ENCODE data around the gene MSL1. TPM values are rescaled to one million over a fixed set of nuclear protein-coding genes. Genes with fewer than 3 reads are reported as not detected.

MSL1 gene
- polyA plus RNA-seq, 1 donor, result 111 TPM

- DNase-seq (ENCODE audit: low read depth), result no peak
Observed at GRCh38 chr17:40174514-40174913, 52.7 kb downstream of the MSL1 start.

- no peak for DNase-seq (ENCODE audit: low read depth)
Observed at GRCh38 chr17:40175928-40176753, 54.4 kb downstream of the MSL1 start.

- no peak for DNase-seq (ENCODE audit: low read depth)
Observed at GRCh38 chr17:40176754-40177110, 55.0 kb downstream of the MSL1 start.

DNA sequence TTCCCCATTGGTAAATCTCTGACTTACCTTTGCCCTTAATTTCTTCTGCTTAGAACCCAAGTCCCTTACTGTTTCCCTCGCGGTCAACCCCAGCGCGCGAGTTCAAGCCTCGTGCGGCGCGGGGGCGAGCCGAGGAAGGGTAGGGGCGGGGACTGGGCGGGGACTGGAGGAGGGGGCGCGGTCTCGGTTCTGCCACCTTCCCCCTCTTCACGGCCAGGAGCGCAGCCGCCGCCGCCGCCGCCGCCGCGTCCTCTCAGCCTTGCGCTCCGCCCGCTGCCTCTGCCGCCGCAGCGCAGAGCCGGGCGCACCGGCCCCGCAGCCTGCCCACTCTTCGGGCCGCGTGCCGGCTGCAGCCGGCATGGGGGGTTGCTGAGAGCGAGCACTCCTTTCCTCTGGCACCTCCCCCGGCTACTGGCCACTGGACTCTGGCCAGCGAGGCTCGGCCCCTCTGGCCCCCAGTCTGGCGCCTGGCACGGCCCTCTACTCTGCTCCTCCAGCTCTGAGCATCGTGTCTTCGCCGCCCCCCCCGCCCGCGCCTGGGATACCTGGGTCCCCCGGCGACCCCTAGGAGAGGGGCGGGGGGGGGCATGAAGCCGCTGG lies 55.6 kb downstream of the MSL1 start, which contains the start of gene RAPGEFL1:
TSS of gene RAPGEFL1 (plus strand) at position 196 of the 600 bp plus-strand sequence. CDS start at position 588, 392 bp downstream.
- no peak for DNase-seq (ENCODE audit: low read depth)

DNA sequence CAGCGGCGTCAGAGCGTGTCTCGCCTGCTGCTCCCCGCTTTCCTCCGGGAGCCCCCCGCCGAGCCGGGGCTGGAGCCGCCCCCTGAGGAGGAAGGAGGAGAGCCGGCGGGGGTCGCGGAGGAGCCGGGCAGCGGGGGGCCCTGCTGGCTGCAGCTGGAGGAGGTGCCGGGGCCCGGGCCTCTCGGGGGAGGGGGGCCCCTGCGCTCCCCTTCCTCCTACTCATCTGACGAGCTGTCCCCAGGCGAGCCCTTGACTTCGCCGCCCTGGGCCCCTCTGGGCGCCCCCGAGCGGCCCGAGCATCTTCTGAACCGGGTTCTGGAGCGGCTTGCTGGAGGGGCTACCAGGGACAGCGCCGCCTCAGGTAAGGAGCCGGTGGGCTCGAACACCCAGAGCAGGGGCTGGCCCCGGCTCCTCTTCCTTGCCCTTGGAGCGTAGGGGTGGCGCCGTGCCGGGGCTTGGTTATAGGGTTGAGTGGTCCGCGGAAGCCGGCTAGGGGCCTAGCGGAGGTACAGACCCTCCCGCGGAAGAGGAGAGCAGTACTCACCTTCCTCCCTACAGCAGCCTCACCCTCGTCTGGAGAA lies 56.3 kb downstream of the MSL1 start:
- DNase-seq (ENCODE audit: low read depth), result no peak

GRCh38 chr17:40178660-40179059 lies 56.9 kb downstream of the MSL1 start:
- no peak for DNase-seq (ENCODE audit: low read depth)

DNA sequence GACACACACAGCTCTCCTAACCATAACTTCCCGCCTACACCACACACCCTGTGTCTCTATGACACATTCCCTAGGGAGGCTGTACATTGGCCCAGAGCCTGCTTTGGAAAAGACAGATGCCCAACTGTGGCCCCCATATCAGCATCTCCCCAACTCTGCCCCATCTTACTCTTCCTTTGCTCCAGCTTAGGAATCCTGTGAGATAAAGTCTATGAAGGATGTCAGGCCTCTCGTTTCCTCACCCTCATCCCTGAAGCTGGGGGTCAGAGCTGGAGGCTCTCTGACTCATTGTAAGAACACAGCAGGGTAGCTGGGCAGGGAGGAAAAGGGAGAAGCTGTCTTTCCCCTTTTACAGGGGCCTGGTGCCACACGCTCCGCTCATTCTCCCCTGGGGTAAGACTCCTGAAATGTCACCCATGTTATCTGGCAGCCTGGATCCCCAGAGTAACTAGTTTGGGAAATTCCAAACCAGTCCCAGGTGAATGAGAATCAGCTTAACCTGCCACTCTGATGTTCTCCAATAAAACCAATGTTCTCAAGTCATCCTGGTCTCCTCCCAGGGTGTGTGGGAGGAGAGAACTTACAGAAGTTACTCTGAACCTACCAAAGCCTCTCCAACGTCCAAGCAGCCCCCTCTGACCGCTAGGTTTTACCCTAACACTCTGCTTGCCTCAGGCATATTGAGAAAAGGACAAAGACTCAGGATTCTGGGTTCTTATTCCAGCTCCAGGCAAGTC lies 58.3 kb downstream of the MSL1 start:
- no peak for DNase-seq (ENCODE audit: low read depth)

DNA sequence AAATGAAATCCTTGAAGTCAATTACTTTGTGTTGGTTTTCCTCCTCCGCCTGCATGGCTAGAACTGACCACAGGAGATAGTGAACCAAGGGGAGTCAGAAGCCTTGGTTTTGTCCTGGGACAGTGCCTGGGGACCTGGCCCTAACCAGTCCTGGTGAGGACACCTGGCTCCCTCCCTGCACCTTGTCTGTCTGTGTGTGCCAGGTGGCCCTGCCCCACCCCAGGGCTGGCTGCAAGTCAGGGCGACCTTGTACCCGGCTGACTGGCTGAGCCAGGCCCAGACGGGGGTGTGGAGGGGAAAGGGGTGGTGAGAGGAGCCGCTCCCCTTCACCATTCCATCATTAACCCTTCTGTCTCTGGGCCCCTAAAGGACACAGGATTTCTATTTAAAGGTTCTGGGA lies 58.9 kb downstream of the MSL1 start:
- no peak for DNase-seq (ENCODE audit: low read depth)

- DNase-seq (ENCODE audit: low read depth), result no peak
Observed at GRCh38 chr17:40181205-40181604, 59.4 kb downstream of the MSL1 start.

- no peak for DNase-seq (ENCODE audit: low read depth)
Observed at GRCh38 chr17:40182606-40183005, 60.8 kb downstream of the MSL1 start.

Other genes starting within 250 kb of the MSL1 start
- gene GSDMB, start 203.3 kb upstream of the MSL1 start, polyA plus RNA-seq (ENCODE audit: insufficient read length), result 11.6 TPM
- 38.8 TPM for gene ORMDL3, start 194.4 kb upstream of the MSL1 start, polyA plus RNA-seq (ENCODE audit: insufficient read length)
- gene LRRC3C, start 194.2 kb upstream of the MSL1 start, polyA plus RNA-seq (ENCODE audit: insufficient read length), result not detected
- 0.16 TPM for gene GSDMA, start 159.0 kb upstream of the MSL1 start, polyA plus RNA-seq (ENCODE audit: insufficient read length)
- gene PSMD3, start 141.2 kb upstream of the MSL1 start, polyA plus RNA-seq (ENCODE audit: insufficient read length), result 92.0 TPM
- 0.14 TPM for gene CSF3, start 106.5 kb upstream of the MSL1 start, polyA plus RNA-seq (ENCODE audit: insufficient read length)
- gene MED24, start 67.6 kb upstream of the MSL1 start, polyA plus RNA-seq (ENCODE audit: insufficient read length), result 71.8 TPM
- gene THRA, start 59.0 kb upstream of the MSL1 start, polyA plus RNA-seq (ENCODE audit: insufficient read length), result 72.2 TPM
- gene NR1D1, start 21.4 kb upstream of the MSL1 start, polyA plus RNA-seq (ENCODE audit: insufficient read length), result 5.7 TPM
- gene CASC3, start 18.6 kb downstream of the MSL1 start, polyA plus RNA-seq (ENCODE audit: insufficient read length), result 55.5 TPM
- 8.6 TPM for gene RAPGEFL1, start 55.5 kb downstream of the MSL1 start, polyA plus RNA-seq (ENCODE audit: insufficient read length)
- gene WIPF2, start 97.3 kb downstream of the MSL1 start, polyA plus RNA-seq (ENCODE audit: insufficient read length), result 15.4 TPM
- gene CDC6, start 165.9 kb downstream of the MSL1 start, polyA plus RNA-seq (ENCODE audit: insufficient read length), result 7.1 TPM
- gene RARA, start 187.2 kb downstream of the MSL1 start, polyA plus RNA-seq (ENCODE audit: insufficient read length), result 59.0 TPM
- gene GJD3, start 242.8 kb downstream of the MSL1 start, polyA plus RNA-seq (ENCODE audit: insufficient read length), result 0.70 TPM

Measured in forelimb muscle (tissue), 1 donor.